ENCODE measurements around the gene RBM24.

- no peak for TF ChIP-seq EGR1 (IDR thresholded peaks at IDR 0.05; ENCODE audit: low read depth in 2 of 2)
- TF ChIP-seq CTCF (IDR thresholded peaks at IDR 0.05; ENCODE audit: low read depth, low read length, missing input control) = no peak
- no peak for TF ChIP-seq ATF3 (IDR thresholded peaks at IDR 0.05)
- no peak for TF ChIP-seq NR2F2 (IDR thresholded peaks at IDR 0.05)
- no peak for TF ChIP-seq REST (IDR thresholded peaks at IDR 0.05)
- TF ChIP-seq RAD21 (IDR thresholded peaks at IDR 0.05) = no peak
- no peak for TF ChIP-seq MAX (IDR thresholded peaks at IDR 0.05)
- no peak for TF ChIP-seq RXRA (IDR thresholded peaks at IDR 0.05)
Observed at GRCh38 chr6:17242087-17242486, 39.1 kb upstream of the RBM24 start.
